Mucosa of gallbladder (tissue), 1 donor: ENCODE results near the gene MAP4K3. TPM values are rescaled to one million over a fixed set of nuclear protein-coding genes. Genes with fewer than 3 reads are reported as not detected.

Experiments used
- total RNA-seq: library from RNA; stranded (reverse); gene quantifications from one replicate; pipeline ENCODE4 v1.2.1, GENCODE V29; 2021
- donor health status: DM: no; HTN: no; CAD: no.

Gene MAP4K3
- total RNA-seq, 1 donor from 2014 or later = 69.2 TPM

Other genes starting within 250 kb of the MAP4K3 start
- gene CDKL4, start 193.3 kb downstream of the MAP4K3 start, total RNA-seq = 1.1 TPM
- gene TMEM178A, start 228.6 kb upstream of the MAP4K3 start, total RNA-seq = 2.7 TPM